KG1 (cell line): ENCODE results near the gene KPNA1.

ENCODE experiments used
- DNase-seq: peaks from one replicate; lab custom pipeline; 2025; lab: John Stamatoyannopoulos, UW

KPNA1 gene

DNA sequence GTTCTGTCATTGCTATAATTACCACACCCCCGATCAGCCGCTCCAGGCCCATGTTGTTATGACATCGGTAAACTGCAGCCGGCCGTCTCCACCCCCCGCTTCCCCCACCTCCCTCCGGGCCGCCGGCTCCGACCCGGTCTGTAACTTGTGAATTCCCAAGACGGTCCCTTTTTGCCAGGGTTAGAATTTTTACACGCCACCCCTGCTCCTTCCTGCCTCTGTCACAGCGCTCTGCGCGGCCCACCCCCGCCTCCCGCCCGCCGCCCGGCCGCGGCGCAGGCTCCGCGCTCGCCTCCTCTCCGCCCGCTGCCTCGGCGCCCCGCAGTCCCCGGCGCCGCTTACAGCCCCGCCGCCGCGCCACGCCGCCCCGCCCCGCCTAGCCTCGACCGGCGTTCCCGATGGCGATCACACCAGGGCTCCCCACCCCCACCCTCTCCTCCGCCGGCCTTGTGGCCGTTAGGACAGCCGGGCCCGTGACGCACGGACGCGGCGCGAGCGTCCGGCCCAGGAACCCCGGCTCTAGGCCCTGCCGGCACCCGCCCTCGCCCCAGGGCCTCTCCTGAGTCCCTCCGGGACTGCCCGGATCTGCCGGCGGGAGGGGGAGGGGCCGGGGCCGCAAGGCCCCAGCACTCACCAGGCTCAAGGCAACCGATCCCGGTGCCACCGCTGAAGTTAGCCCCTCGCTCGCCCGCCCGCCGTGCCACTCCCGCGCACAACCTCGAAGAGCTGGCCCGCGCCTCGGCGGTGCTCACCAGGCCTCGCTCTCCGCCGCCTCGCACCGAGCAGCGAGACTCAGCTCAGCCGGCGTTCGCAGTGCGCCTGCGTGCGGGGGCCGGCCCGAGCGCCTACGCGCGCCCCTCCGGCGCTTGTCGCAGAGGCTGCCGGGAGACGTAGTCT lies at the start of gene KPNA1:
Gene KPNA1 (minus strand): TSS at position 817 of the 897 bp plus-strand sequence. CDS start 18,374 bp downstream, outside the sequence.
- peak; percentile 60 for DNase-seq

GRCh38 chr3:122564155-122564912 lies 49.6 kb upstream of the KPNA1 start, which contains the start of the genes DTX3L and PARP9:
Gene DTX3L (plus strand): TSS chr3:122564338. CDS start chr3:122564427, 89 bp downstream.
Gene PARP9 (minus strand): TSS chr3:122564300. CDS start chr3:122559620, 4,680 bp downstream.
- peak; percentile 58 for DNase-seq

GRCh38 chr3:122563717-122564025 lies 48.9 kb upstream of the KPNA1 start:
- no peak for DNase-seq

GRCh38 chr3:122562923-122563716 lies 48.4 kb upstream of the KPNA1 start:
- DNase-seq: no peak

GRCh38 chr3:122560680-122561079 lies 45.9 kb upstream of the KPNA1 start:
- DNase-seq: peak; percentile 21

DNA sequence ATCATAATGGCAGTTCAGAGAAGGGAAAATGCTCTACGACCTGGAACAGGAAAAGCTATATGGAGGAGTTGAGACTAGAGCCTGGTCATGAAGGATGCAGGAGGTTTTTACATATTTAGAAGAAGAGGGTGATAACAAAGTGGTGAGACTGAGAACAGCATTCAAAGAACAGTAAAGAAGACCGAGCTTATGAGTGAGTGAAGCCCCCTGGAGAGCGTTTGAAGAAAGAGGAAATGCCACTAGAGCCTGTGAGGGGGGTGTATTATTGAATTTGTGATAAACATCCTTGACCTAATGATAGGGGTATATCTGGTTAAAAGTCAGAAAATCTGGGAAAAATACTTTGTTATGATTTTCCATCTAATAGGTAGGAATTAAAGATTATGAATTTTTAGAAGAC lies 45.2 kb upstream of the KPNA1 start:
- DNase-seq: no peak

- DNase-seq: no peak
Observed at GRCh38 chr3:122558605-122559004, 43.9 kb upstream of the KPNA1 start.

DNA sequence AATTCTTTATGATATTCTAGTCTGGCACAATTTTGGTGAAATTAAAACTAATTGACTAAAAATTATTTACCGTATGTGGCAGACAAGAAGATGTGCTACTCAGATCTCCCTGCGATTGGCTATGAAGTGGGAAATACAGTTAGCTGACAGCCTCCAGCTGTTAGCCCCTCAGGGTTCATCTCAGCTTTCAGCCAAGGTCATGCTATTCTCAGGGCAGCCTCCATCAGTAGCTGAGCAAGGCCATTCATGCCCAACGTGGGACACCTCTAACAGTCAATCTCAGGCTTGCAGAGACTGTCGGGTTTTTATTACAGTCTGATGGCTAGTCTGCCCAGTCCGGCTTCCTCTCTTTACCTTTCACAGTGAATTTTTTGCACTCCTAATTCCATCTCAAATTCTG lies 42.6 kb upstream of the KPNA1 start:
- no peak for DNase-seq

DNA sequence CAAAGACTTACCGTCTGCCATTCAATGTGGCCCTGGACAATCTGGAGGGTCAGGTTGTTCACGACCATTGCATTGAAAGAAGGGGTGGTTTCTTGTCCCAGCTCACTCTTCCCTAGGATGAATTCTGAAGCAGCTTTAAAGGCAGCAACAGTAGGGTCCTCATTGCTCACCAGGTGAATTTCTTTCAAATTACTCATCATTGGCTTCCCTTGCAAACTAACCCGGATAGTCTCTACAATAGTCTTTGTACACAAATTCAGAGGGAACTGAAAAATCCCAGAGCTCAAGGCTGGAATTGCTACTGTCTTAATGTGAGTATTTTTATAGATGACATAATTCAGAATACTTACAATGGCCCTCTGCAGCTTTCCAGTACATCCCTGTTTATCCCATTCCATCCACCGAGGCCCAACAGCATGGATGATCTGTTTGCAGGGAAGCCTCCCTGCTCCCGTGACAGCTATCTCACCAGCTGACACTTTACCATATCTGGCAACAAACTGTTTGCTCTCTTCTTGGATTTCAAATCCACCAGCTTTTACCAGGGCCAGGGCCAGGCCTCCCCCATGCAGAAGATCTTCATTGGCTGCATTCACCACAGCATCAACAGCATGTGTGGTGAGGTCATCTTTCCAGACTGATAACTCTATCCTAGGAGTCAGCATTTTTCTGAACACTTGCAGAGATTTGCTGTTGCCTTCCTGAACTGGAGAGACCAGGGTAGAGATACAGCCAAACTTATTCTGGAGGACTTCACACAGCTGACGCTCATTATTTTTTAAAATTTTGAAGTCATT lies 40.7 kb upstream of the KPNA1 start:
- no peak for DNase-seq

DNA sequence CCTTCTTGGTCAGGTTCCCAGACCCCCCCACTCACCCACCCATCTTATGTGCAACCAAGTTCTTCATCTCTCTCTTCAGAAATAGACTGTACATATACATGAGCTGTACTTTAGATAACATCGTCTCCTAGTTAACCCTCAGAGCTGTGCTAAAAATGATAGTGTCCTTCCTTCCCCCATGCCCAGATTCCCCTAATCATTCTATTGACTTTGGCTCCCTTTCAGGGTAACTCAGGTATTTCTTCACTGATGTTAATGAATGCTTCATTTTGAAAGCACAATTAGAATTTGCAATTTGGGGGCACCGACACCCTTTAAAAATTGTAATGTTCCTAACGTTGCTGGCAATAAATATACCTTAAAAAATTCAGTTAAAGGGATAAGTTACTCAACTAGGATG lies 38.4 kb upstream of the KPNA1 start:
- no peak for DNase-seq

- DNase-seq: no peak
Observed at GRCh38 chr3:122548619-122549018, 33.9 kb upstream of the KPNA1 start.

GRCh38 chr3:122548076-122548475 lies 33.3 kb upstream of the KPNA1 start:
- no peak for DNase-seq

DNA sequence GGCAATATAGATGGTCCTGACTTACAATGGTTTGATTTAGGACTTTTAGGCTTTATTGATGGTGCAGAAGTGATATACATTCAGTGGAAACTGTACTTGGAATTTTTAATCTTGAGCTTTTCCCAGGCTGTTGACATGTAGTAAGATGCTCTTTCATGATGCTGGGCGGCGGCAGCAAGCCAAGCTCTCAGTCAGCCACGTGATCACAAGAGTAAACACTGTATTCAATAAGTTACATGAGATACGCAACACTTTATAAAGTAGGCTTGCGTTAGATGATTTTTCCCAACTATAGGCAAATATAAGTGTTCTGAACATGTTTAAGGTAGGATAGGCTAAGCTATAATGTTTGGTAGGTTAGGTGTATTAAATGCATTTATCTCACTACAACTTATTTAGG lies 31.4 kb upstream of the KPNA1 start:
- DNase-seq: no peak

- no peak for DNase-seq
Observed at GRCh38 chr3:122538956-122539490, 24.3 kb upstream of the KPNA1 start.

DNA sequence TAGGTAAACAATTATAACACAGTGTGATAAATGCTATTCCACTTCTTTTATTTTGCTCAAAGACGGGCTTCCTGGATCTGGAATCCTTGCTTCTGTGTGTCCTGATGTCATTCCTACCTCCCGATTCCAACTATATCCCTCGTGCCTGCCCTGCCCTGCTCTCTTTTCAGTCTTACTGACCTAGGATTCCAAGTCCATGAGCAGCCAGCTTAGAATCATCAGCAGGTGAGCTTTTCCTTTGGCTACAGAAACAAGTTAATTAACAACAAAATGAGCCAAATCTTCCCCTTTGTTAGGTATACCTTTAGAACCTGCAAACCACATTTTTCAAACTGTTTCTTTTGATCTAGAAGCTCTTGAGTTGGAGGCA lies 21.9 kb upstream of the KPNA1 start:
- no peak for DNase-seq

GRCh38 chr3:122535964-122536631 lies 21.4 kb upstream of the KPNA1 start:
- no peak for DNase-seq

GRCh38 chr3:122533931-122534334 lies 19.2 kb upstream of the KPNA1 start:
- DNase-seq: peak; percentile 10

GRCh38 chr3:122533480-122533879 lies 18.7 kb upstream of the KPNA1 start:
- DNase-seq: no peak

DNA sequence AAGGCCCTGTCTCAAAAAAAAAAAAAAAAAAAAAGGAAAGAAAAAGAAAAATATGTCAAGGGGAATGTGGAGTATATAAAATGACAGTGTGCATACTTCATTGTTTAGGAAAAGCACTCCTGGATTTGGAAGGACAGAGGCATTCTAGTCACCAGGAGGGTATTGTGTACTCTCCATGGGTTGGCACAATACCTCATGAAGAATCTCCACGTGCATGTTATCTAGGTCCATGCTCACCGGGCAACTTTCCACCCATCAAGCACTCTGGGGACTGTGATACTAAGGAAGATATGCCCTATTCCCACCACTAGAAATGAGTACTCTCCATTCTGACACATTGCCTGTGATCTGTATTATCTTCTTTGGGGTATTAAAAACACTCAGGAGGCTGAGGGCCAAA lies 15.4 kb upstream of the KPNA1 start:
- no peak for DNase-seq

DNA sequence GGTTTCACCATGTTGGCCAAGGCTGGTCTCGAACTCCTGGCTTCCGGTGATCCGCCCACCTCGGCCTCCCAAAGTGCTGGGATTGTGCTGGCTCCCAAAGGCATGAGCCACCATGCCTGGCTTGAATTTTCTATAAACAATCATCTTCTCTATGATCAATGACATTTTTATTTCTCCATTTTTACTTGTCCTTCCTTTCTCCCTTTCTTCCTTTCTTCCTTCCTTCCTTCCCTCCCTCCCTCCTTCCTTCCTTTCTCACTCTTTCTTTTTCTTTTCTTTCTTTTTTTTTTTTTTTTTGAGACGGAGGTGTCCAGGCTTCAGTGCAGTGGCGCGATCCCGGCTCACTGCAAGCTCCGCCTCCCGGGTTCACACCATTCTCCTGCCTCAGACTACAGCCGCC lies 8.6 kb upstream of the KPNA1 start:
- no peak for DNase-seq

GRCh38 chr3:122520861-122521260 lies 6.1 kb upstream of the KPNA1 start:
- no peak for DNase-seq
